ENCODE results near the gene OR10D3. TPM values are rescaled to one million over a fixed set of nuclear protein-coding genes. Genes with fewer than 3 reads are reported as not detected.

Gene OR10D3
- total and polyA plus RNA-seq, 2 of the 13 experiments (the other 11 are each of a cell fraction or from before 2014, with no cell fraction given), result not detected

DNA sequence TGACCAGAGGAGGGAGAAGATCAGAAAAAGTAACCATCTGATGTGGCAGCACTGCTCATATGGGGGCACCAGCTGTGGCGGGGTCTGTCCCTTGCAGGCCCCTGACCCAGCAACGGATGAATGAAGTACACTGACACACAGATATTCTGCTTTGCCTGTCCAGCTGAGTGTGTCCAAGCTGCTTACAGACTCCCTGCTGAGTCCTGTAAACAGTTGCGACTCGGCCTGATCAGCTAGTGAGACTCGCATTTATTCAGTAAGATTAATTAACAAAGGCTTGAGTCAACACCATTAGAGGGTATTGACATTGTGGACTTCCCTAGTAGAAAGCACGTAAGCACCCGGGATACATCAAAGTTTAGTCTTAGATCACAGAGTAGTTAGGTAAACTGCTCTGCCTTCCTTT lies 15.3 kb upstream of the OR10D3 start:
- CTCF ChIA-PET (ENCODE audit: low intra/inter-chr PET ratio, low total read pairs), result no interaction called here
- no peaks in the 10 kb centered on the region for H3K79me2 ChIP-seq (ENCODE audit: insufficient read depth, low read length)
- BruUV-seq (replicated peaks), result no TSS peak
- TF ChIP-seq ZNF570 (CRISPR knock-in tag; IDR thresholded peaks at IDR 0.05; ENCODE audit: borderline replicate concordance) (no peak), HMG20B (CRISPR knock-in tag; conservative IDR thresholded peaks at IDR 0.05) (no peak), RBAK (CRISPR knock-in tag; IDR thresholded peaks at IDR 0.05) (no peak), CCDC6 (CRISPR knock-in tag; IDR thresholded peaks at IDR 0.05) (no peak), SOX5 (CRISPR knock-in tag; IDR thresholded peaks at IDR 0.05; ENCODE audit: borderline replicate concordance) (no peak), ZNF773 (CRISPR knock-in tag; IDR thresholded peaks at IDR 0.05; ENCODE audit: borderline replicate concordance) (no peak), FOXP1 (IDR thresholded peaks at IDR 0.05) (no peak), FOXP1 (CRISPR knock-in tag; IDR thresholded peaks at IDR 0.05) (no peak), KLF15 (CRISPR knock-in tag; IDR thresholded peaks at IDR 0.05; ENCODE audit: borderline replicate concordance) (no peak), SRY (CRISPR knock-in tag; IDR thresholded peaks at IDR 0.05) (no peak)
- TF ChIP-seq, protein P1, sequence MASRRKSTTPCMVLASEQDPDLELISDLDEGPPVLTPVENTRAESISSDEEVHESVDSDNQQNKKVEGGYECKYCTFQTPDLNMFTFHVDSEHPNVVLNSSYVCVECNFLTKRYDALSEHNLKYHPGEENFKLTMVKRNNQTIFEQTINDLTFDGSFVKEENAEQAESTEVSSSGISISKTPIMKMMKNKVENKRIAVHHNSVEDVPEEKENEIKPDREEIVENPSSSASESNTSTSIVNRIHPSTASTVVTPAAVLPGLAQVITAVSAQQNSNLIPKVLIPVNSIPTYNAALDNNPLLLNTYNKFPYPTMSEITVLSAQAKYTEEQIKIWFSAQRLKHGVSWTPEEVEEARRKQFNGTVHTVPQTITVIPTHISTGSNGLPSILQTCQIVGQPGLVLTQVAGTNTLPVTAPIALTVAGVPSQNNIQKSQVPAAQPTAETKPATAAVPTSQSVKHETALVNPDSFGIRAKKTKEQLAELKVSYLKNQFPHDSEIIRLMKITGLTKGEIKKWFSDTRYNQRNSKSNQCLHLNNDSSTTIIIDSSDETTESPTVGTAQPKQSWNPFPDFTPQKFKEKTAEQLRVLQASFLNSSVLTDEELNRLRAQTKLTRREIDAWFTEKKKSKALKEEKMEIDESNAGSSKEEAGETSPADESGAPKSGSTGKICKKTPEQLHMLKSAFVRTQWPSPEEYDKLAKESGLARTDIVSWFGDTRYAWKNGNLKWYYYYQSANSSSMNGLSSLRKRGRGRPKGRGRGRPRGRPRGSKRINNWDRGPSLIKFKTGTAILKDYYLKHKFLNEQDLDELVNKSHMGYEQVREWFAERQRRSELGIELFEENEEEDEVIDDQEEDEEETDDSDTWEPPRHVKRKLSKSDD (CRISPR knock-in tag; IDR thresholded peaks at IDR 0.05; ENCODE audit: low read depth), result no peak
- TF ChIP-seq, protein P2, sequence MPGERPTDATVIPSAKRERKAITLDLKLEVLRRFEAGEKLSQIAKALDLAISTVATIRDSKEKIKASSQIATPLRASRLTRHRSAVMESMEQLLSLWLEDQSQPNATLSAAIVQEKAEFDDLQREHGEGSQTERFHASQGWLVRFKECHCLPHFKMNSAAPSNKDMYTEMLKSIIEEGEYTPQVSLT (CRISPR knock-in tag; IDR thresholded peaks at IDR 0.05; ENCODE audit: borderline replicate concordance, low read depth), result no peak
- TF ChIP-seq, protein P3, sequence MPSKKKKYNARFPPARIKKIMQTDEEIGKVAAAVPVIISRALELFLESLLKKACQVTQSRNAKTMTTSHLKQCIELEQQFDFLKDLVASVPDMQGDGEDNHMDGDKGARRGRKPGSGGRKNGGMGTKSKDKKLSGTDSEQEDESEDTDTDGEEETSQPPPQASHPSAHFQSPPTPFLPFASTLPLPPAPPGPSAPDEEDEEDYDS (CRISPR knock-in tag; IDR thresholded peaks at IDR 0.05), result no peak
- TF ChIP-seq, protein P4, sequence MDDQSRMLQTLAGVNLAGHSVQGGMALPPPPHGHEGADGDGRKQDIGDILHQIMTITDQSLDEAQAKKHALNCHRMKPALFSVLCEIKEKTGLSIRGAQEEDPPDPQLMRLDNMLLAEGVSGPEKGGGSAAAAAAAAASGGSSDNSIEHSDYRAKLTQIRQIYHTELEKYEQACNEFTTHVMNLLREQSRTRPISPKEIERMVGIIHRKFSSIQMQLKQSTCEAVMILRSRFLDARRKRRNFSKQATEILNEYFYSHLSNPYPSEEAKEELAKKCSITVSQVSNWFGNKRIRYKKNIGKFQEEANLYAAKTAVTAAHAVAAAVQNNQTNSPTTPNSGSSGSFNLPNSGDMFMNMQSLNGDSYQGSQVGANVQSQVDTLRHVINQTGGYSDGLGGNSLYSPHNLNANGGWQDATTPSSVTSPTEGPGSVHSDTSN (CRISPR knock-in tag; IDR thresholded peaks at IDR 0.05; ENCODE audit: borderline replicate concordance), result no peak
- TF ChIP-seq, protein P5, sequence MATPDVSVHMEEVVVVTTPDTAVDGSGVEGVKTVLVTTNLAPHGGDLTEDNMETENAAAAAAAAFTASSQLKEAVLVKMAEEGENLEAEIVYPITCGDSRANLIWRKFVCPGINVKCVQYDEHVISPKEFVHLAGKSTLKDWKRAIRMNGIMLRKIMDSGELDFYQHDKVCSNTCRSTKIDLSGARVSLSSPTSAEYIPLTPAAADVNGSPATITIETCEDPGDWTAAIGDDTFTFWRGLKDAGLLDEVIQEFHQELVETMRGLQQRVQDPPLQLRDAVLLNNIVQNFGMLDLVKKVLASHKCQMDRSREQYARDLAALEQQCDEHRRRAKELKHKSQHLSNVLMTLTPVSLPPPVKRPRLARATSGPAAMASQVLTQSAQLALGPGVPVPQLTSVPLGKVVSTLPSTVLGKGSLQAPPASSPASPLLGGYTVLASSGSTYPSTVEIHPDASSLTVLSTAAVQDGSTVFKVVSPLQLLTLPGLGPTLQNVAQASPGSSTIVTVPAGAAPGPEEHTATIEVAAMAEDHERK (CRISPR knock-in tag; IDR thresholded peaks at IDR 0.05; ENCODE audit: low read depth), result no peak
- H3K27ac ChIP-seq (ENCODE audit: extremely low read length, insufficient read depth, low read length), result no peak overlapping the region
- no peak overlapping the region for H3K4me3 ChIP-seq (replicated peaks in 1 of 3; ENCODE audit: insufficient read depth in 1 of 3, low read depth in 2 of 3, low read length in 3 of 3)
- no peaks in the 10 kb centered on the region for H4K20me1 ChIP-seq (ENCODE audit: insufficient read depth, low read length)
- POLR2A ChIA-PET, result no interaction called here
- intact Hi-C loops (cut with micrococcal nuclease; ENCODE audit: unreplicated experiment), result no loop called here
- no peak overlapping the region for H3K4me2 ChIP-seq (ENCODE audit: low read depth, low read length)
- no peaks in the 10 kb centered on the region for H3K4me1 ChIP-seq (ENCODE audit: insufficient read depth, low read length)
- WGBS (ENCODE audit: low lambda C conversion rate), result 0% methylated on average over 2 of the region's 7 CpGs
- in situ Hi-C loops (cut with HindIII; ENCODE audit: extremely low pct_ligation_motif_present, low pct_unique_long_range_greater_than_20kb), result no loop called here
- no peak overlapping the region for H2AFZ ChIP-seq (ENCODE audit: low read length)
- H3K9ac ChIP-seq (ENCODE audit: insufficient read depth, low read depth, low read length), result no peak overlapping the region
- H3K9me3 ChIP-seq (ENCODE audit: low read length), result no peaks in the 10 kb centered on the region
- no peaks in the 10 kb centered on the region for H3K36me3 ChIP-seq (replicated peaks in 1 of 2; ENCODE audit: control insufficient read depth in 1 of 2, insufficient read depth in 2 of 2, low read length in 2 of 2)
- H3K27me3 ChIP-seq (ENCODE audit: control insufficient read depth in 1 of 2, insufficient read depth in 2 of 2, low read length in 2 of 2), result no peaks in the 10 kb centered on the region
- ATAC-seq (no peak), DNase-seq (ENCODE audit: low spot score) (no peak), FAIRE-seq (no peak)

Measured in HepG2 (cell line).